ENCODE results near the gene GTPBP2. TPM values are rescaled to one million over a fixed set of nuclear protein-coding genes. Genes with fewer than 3 reads are reported as not detected.

Gene GTPBP2
- total RNA-seq, 1 experiment from 2014 or later, result 70.3 TPM

DNA sequence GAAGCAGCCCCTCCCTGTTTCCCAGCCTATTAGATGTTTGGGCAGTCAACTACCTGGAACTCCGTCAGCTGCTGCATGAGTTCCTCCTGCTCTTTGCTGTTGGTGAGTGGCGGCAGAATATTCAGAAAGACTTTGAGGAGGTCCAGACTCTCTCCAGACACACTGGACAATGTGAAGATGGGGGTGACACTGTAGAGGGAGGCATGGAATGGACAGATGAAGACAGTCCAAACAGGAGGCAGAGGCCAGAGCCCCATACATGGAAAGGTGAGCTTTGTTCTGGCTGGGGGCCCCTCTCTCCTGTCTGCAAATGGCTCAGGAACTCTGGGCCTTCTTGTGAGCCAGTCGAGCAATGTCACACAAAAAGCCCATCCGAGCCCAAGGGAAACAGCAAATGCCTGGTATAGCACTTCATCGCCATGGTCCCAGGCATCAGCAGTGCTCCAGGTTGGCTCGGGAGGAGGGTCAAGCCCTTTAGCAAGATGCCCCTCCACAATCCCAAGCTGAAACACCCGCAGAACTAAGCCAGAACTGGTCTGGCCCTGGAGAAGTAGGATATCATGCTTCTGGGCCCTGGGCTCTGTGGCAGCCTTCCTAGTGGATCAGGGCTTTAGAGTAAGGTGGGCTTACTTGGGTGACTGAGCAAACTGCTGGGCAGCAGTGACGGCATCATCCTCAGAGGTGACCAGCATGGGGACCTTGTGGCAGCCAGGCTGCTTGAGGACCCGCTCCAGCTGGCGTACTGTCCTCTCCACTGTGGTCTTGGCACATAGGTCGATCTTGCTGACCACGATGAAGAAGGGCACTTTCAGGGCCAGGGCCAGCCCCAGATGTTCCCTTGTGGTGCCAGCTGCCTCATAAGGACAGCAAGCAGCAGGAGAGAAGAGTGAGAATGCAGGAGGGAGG lies 4.9 kb downstream of the GTPBP2 start:
- H3K9ac ChIP-seq (ENCODE audit: low read length), result no peak overlapping the region
- no peak overlapping the region for H3K4me2 ChIP-seq (ENCODE audit: low read depth, low read length, poor library complexity, severe bottlenecking)
- H3K4me1 ChIP-seq (ENCODE audit: low read length), result peaks cover 14% of the 10 kb centered on the region
- H2AFZ ChIP-seq (ENCODE audit: low read length), result no peak overlapping the region
- H3K9me3 ChIP-seq (ENCODE audit: low read length), result no peaks in the 10 kb centered on the region
- H3K27me3 ChIP-seq (ENCODE audit: low read length), result no peaks in the 10 kb centered on the region
- H3K79me2 ChIP-seq (ENCODE audit: low read length), result peaks cover 30% of the 10 kb centered on the region
- no peak overlapping the region for H3K4me3 ChIP-seq (ENCODE audit: low read length)
- H3K9me2 ChIP-seq (replicated peaks; ENCODE audit: insufficient read depth, low read length), result no peaks in the 10 kb centered on the region
- H4K20me1 ChIP-seq (ENCODE audit: insufficient read depth, low read depth, low read length), result peaks cover 3% of the 10 kb centered on the region; the same call in 1 of the 2 replicates
- peaks cover 41% of the 10 kb centered on the region; the same call in 1 of the 2 replicates for H3K36me3 ChIP-seq (ENCODE audit: insufficient read depth, low read length)
- no peak overlapping the region for H3K27ac ChIP-seq (ENCODE audit: low read length)
- no peak for DNase-seq

- Histone ChIP-seq H3K9me2 (replicated peaks; ENCODE audit: insufficient read depth, low read length) (no peaks in the 10 kb centered on the region), H3K79me2 (ENCODE audit: low read length) (peaks cover 18% of the 10 kb centered on the region), H3K27me3 (ENCODE audit: low read length) (no peaks in the 10 kb centered on the region), H3K36me3 (ENCODE audit: insufficient read depth, low read length) (peaks cover 41% of the 10 kb centered on the region; the same call in 1 of the 2 replicates), H4K20me1 (ENCODE audit: insufficient read depth, low read depth, low read length) (peaks cover 3% of the 10 kb centered on the region; the same call in 1 of the 2 replicates), H3K4me2 (ENCODE audit: low read depth, low read length, poor library complexity, severe bottlenecking) (no peak overlapping the region), H3K4me3 (ENCODE audit: low read length) (no peak overlapping the region), H2AFZ (ENCODE audit: low read length) (no peak overlapping the region), H3K4me1 (ENCODE audit: low read length) (peaks cover 9% of the 10 kb centered on the region), H3K27ac (ENCODE audit: low read length) (no peak overlapping the region), H3K9ac (ENCODE audit: low read length) (no peak overlapping the region), H3K9me3 (ENCODE audit: low read length) (no peaks in the 10 kb centered on the region)
- DNase-seq, result no peak
Observed at GRCh38 chr6:43622541-43622940, 6.5 kb downstream of the GTPBP2 start.

DNA sequence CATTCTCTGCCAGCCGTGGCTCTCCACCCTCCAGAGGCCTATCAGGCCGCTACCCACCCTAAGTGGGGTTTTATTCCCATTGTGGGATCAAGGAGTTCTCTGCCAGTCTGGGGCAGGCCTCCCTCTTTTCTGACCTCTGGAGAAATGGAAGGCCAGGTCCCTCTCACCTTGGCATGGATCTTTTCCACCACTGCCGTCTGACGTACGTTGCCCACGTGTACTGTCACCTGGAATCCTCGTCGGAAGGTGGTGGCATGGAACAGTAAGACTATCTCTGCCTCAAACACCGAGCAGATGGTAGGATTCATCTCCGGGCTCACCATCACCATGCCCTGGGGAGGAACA lies 7.3 kb downstream of the GTPBP2 start:
- Histone ChIP-seq H2AFZ (ENCODE audit: low read length) (no peak overlapping the region), H3K79me2 (ENCODE audit: low read length) (peaks cover 11% of the 10 kb centered on the region), H3K4me2 (ENCODE audit: low read depth, low read length, poor library complexity, severe bottlenecking) (no peak overlapping the region), H3K27me3 (ENCODE audit: low read length) (no peaks in the 10 kb centered on the region), H3K9me2 (replicated peaks; ENCODE audit: insufficient read depth, low read length) (no peaks in the 10 kb centered on the region), H3K4me3 (ENCODE audit: low read length) (no peak overlapping the region), H3K36me3 (ENCODE audit: insufficient read depth, low read length) (peaks cover 41% of the 10 kb centered on the region; the same call in 1 of the 2 replicates), H3K27ac (ENCODE audit: low read length) (no peak overlapping the region), H3K4me1 (ENCODE audit: low read length) (peaks cover 1% of the 10 kb centered on the region), H4K20me1 (ENCODE audit: insufficient read depth, low read depth, low read length) (peaks cover under 1% of the 10 kb centered on the region; the same call in 1 of the 2 replicates), H3K9me3 (ENCODE audit: low read length) (no peaks in the 10 kb centered on the region), H3K9ac (ENCODE audit: low read length) (no peak overlapping the region)
- no peak for DNase-seq

GRCh38 chr6:43621078-43621835 lies 7.8 kb downstream of the GTPBP2 start:
- no peaks in the 10 kb centered on the region for H3K9me3 ChIP-seq (ENCODE audit: low read length)
- peaks cover 39% of the 10 kb centered on the region; the same call in 1 of the 2 replicates for H3K36me3 ChIP-seq (ENCODE audit: insufficient read depth, low read length)
- H3K9me2 ChIP-seq (replicated peaks; ENCODE audit: insufficient read depth, low read length), result no peaks in the 10 kb centered on the region
- no peak for DNase-seq
- no peak overlapping the region for H3K4me2 ChIP-seq (ENCODE audit: low read depth, low read length, poor library complexity, severe bottlenecking)
- H3K79me2 ChIP-seq (ENCODE audit: low read length), result 0 out of 2 replicates have a peak, but pooled peaks cover 8% of the 10 kb centered on the region
- H3K27me3 ChIP-seq (ENCODE audit: low read length), result no peaks in the 10 kb centered on the region
- no peak overlapping the region for H3K27ac ChIP-seq (ENCODE audit: low read length)
- no peak overlapping the region for H3K4me3 ChIP-seq (ENCODE audit: low read length)
- no peak overlapping the region for H3K9ac ChIP-seq (ENCODE audit: low read length)
- H2AFZ ChIP-seq (ENCODE audit: low read length), result no peak overlapping the region
- no peaks in the 10 kb centered on the region; the same call in 1 of the 2 replicates for H4K20me1 ChIP-seq (ENCODE audit: insufficient read depth, low read depth, low read length)
- H3K4me1 ChIP-seq (ENCODE audit: low read length), result no peaks in the 10 kb centered on the region

- no peaks in the 10 kb centered on the region for H3K4me1 ChIP-seq (ENCODE audit: low read length)
- DNase-seq, result no peak
- no peaks in the 10 kb centered on the region for H3K79me2 ChIP-seq (ENCODE audit: low read length)
- no peaks in the 10 kb centered on the region for H4K20me1 ChIP-seq (ENCODE audit: insufficient read depth, low read depth, low read length)
- H3K36me3 ChIP-seq (ENCODE audit: insufficient read depth, low read length), result peaks cover 17% of the 10 kb centered on the region; the same call in 1 of the 2 replicates
- no peaks in the 10 kb centered on the region for H3K9me3 ChIP-seq (ENCODE audit: low read length)
- no peak overlapping the region for H2AFZ ChIP-seq (ENCODE audit: low read length)
- no peak overlapping the region for H3K4me3 ChIP-seq (ENCODE audit: low read length)
- no peak overlapping the region for H3K9ac ChIP-seq (ENCODE audit: low read length)
- no peak overlapping the region for H3K4me2 ChIP-seq (ENCODE audit: low read depth, low read length, poor library complexity, severe bottlenecking)
- H3K27ac ChIP-seq (ENCODE audit: low read length), result no peak overlapping the region
- H3K27me3 ChIP-seq (ENCODE audit: low read length), result no peaks in the 10 kb centered on the region
- H3K9me2 ChIP-seq (replicated peaks; ENCODE audit: insufficient read depth, low read length), result no peaks in the 10 kb centered on the region
Observed at GRCh38 chr6:43616725-43617472, 12.2 kb downstream of the GTPBP2 start.

GRCh38 chr6:43614396-43614730 lies 14.7 kb downstream of the GTPBP2 start:
- no peak overlapping the region for H3K9ac ChIP-seq (ENCODE audit: low read length)
- H3K27ac ChIP-seq (ENCODE audit: low read length), result peak overlapping the region; percentile 1; the same call in 1 of the 2 replicates
- no peaks in the 10 kb centered on the region for H3K9me2 ChIP-seq (replicated peaks; ENCODE audit: insufficient read depth, low read length)
- no peak overlapping the region for H3K4me3 ChIP-seq (ENCODE audit: low read length)
- peaks cover 18% of the 10 kb centered on the region; the same call in 1 of the 2 replicates for H3K36me3 ChIP-seq (ENCODE audit: insufficient read depth, low read length)
- no peaks in the 10 kb centered on the region for H3K79me2 ChIP-seq (ENCODE audit: low read length)
- H3K4me1 ChIP-seq (ENCODE audit: low read length), result peaks cover 5% of the 10 kb centered on the region
- H3K4me2 ChIP-seq (ENCODE audit: low read depth, low read length, poor library complexity, severe bottlenecking), result no peak overlapping the region
- H2AFZ ChIP-seq (ENCODE audit: low read length), result no peak overlapping the region
- no peaks in the 10 kb centered on the region for H3K27me3 ChIP-seq (ENCODE audit: low read length)
- H4K20me1 ChIP-seq (ENCODE audit: insufficient read depth, low read depth, low read length), result no peaks in the 10 kb centered on the region
- no peaks in the 10 kb centered on the region for H3K9me3 ChIP-seq (ENCODE audit: low read length)
- no peak for DNase-seq

DNA sequence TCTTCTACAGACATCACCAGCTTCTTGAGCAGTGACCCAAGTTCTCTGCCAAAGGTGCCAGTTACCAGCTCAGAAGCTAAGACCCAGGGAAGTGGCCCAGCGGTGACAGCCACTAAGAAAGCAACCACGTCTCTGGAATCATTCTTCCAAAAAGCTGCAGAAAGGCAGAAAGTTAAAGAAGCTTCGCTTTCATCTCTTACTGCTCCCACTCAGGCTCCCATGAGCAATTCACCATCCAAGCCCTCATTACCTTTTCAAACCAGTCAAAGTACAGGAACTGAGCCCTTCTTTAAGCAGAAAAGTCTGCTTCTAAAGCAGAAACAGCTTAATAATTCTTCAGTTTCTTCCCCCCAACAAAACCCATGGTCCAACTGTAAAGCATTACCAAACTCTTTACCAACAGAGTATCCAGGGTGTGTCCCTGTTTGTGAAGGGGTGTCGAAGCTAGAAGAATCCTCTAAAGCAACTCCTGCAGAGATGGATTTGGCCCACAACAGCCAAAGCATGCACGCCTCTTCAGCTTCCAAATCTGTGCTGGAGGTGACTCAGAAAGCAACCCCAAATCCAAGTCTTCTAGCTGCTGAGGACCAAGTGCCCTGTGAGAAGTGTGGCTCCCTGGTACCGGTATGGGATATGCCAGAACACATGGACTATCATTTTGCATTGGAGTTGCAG lies 15.2 kb downstream of the GTPBP2 start:
- H3K9me2 ChIP-seq (replicated peaks; ENCODE audit: insufficient read depth, low read length), result no peaks in the 10 kb centered on the region
- peaks cover 16% of the 10 kb centered on the region; the same call in 1 of the 2 replicates for H3K36me3 ChIP-seq (ENCODE audit: insufficient read depth, low read length)
- no peak overlapping the region for H3K9ac ChIP-seq (ENCODE audit: low read length)
- no peak overlapping the region for H3K4me2 ChIP-seq (ENCODE audit: low read depth, low read length, poor library complexity, severe bottlenecking)
- no peak overlapping the region for H3K4me3 ChIP-seq (ENCODE audit: low read length)
- H3K79me2 ChIP-seq (ENCODE audit: low read length), result no peaks in the 10 kb centered on the region
- H3K27me3 ChIP-seq (ENCODE audit: low read length), result no peaks in the 10 kb centered on the region
- no peaks in the 10 kb centered on the region for H4K20me1 ChIP-seq (ENCODE audit: insufficient read depth, low read depth, low read length)
- no peak for DNase-seq
- H2AFZ ChIP-seq (ENCODE audit: low read length), result no peak overlapping the region
- no peaks in the 10 kb centered on the region for H3K9me3 ChIP-seq (ENCODE audit: low read length)
- H3K27ac ChIP-seq (ENCODE audit: low read length), result peak overlapping the region; percentile 1; the same call in 1 of the 2 replicates
- peaks cover 10% of the 10 kb centered on the region for H3K4me1 ChIP-seq (ENCODE audit: low read length)
